Activated CD4-positive, alpha-beta T cell treated with anti-CD3 and anti-CD28 coated beads for 36 hours (primary cell): Measurements from ENCODE around the gene PDE11A. TPM values are rescaled to one million over a fixed set of nuclear protein-coding genes. Genes with fewer than 3 reads are reported as not detected.

Source experiments
- ATAC-seq: fragments of 200-7000 bp; cut with Tn5 transposase; one replicate; pipeline ENCODE4 v1.10.0; 2021; ENCODE audit warnings: mild to moderate bottlenecking, moderate library complexity
- CTCF ChIA-PET: fragments of 350-600 bp; sonication (Branson Sonifier 250); formaldehyde crosslinking; loops from one replicate; lab custom pipeline; 2021; ENCODE audit warnings: antibody characterized with exemption; lab: Charles Lee
- POLR2A ChIA-PET: fragments of 350-600 bp; sonication (Branson Sonifier 250); formaldehyde crosslinking; loops from one replicate; lab custom pipeline; 2021; ENCODE audit warnings: antibody characterized with exemption, inconsistent platforms; lab: Charles Lee
- DNase-seq: peaks from one replicate; pipeline ENCODE4 v3.0.0-alpha.2; 2020
- H3K27ac Mint-ChIP-seq: one replicate; pipeline ENCODE4 v1.8.0; 2021; ENCODE audit warnings: mixed read lengths
- H3K27me3 Mint-ChIP-seq: one replicate; pipeline ENCODE4 v1.8.0; 2021; ENCODE audit warnings: mixed read lengths
- H3K36me3 Mint-ChIP-seq: one replicate; pipeline ENCODE4 v1.8.0; 2021; ENCODE audit warnings: low read depth, mixed read lengths
- H3K4me1 Mint-ChIP-seq: one replicate; pipeline ENCODE4 v1.8.0; 2021; ENCODE audit warnings: mixed read lengths
- H3K4me3 Mint-ChIP-seq: one replicate; pipeline ENCODE4 v1.8.0; 2021; ENCODE audit warnings: mild to moderate bottlenecking, moderate library complexity, mixed read lengths
- H3K9me3 Mint-ChIP-seq: one replicate; pipeline ENCODE4 v1.8.0; 2021; ENCODE audit warnings: low read depth, mixed read lengths
- intact Hi-C, 2 experiments: fragments of 100-400 bp; cut with DNase I in 1 of 2; cut with micrococcal nuclease in 1 of 2; formaldehyde crosslinking; loops; one replicate each; pipeline versions ENCODE4 v1.14.2 to v1.15.1; 2022 to 2024; cut with DNase I, micrococcal nuclease
- total RNA-seq, 2 experiments: library from RNA; stranded (reverse); gene quantifications; one replicate each; pipeline ENCODE4 v1.2.3, GENCODE V29; 2021

The PDE11A gene
- total RNA-seq, 2 experiments from 2014 or later, result 0.12 TPM; not detected in 1

DNA sequence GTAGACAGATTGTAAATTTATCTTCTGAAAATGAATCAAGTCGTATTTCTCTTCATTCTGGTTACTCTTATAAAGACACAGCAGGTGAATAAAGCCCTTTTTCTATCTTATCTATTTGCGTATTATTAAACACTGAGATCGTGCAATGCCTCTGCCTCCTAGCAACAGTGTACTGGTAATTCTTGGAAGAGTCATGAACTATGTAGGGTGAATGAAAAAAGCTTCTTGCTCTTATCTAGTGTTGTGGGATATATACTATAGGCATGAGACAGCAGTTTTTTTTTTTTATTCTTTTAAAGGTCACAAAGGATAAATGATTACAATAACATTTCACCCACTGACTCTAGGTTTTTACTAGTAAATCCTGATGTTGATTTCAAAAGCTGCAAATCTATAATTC, 324.2 kb downstream of the PDE11A start:
- Mint-ChIP-seq H3K4me1 (no peaks in the 10 kb centered on the region), H3K36me3 (no peaks in the 10 kb centered on the region), H3K4me3 (no peak overlapping the region), H3K27me3 (no peaks in the 10 kb centered on the region), H3K27ac (no peak overlapping the region), H3K9me3 (no peaks in the 10 kb centered on the region)
- intact Hi-C loops, result no loop called here
- ChIA-PET POLR2A (no interaction called here), CTCF (interaction anchor here (0.7 to 5.5 kb wide), 2 partner anchors 15 to 343 kb away, joined by 3 to 34 read pairs; no protein-coding TSS in a partner anchor)
- no peak for ATAC-seq
- no peak for DNase-seq

GRCh38 chr2:177747384-177747783, 325.2 kb downstream of the PDE11A start:
- Mint-ChIP-seq H3K27ac (no peak overlapping the region), H3K4me1 (no peaks in the 10 kb centered on the region), H3K27me3 (no peaks in the 10 kb centered on the region), H3K4me3 (no peak overlapping the region), H3K36me3 (no peaks in the 10 kb centered on the region), H3K9me3 (no peaks in the 10 kb centered on the region)
- ATAC-seq (no peak), DNase-seq (no peak)
- ChIA-PET POLR2A (no interaction called here), CTCF (interaction anchor here (5.5 kb wide), 1 partner anchor 16 kb away, joined by 34 read pairs; no protein-coding TSS in a partner anchor)
- intact Hi-C loops, result no loop called here

GRCh38 chr2:177746358-177746757, 326.2 kb downstream of the PDE11A start:
- DNase-seq, result no peak
- ChIA-PET CTCF (interaction anchor here (1.6 kb wide), 1 partner anchor 17 kb away, joined by 3 read pairs; no protein-coding TSS in a partner anchor), POLR2A (no interaction called here)
- intact Hi-C loops, result no loop called here
- Mint-ChIP-seq H3K27me3 (no peaks in the 10 kb centered on the region), H3K27ac (no peak overlapping the region), H3K9me3 (no peaks in the 10 kb centered on the region), H3K4me1 (no peaks in the 10 kb centered on the region), H3K4me3 (no peak overlapping the region), H3K36me3 (no peaks in the 10 kb centered on the region)
- no peak for ATAC-seq

- ChIA-PET CTCF (interaction anchor here (1.6 kb wide), 1 partner anchor 18 kb away, joined by 3 read pairs; no protein-coding TSS in a partner anchor), POLR2A (no interaction called here)
- H3K4me1 Mint-ChIP-seq, result no peaks in the 10 kb centered on the region
- ATAC-seq (no peak), DNase-seq (no peak)
- no peak overlapping the region for H3K4me3 Mint-ChIP-seq
- no peaks in the 10 kb centered on the region for H3K27me3 Mint-ChIP-seq
- H3K36me3 Mint-ChIP-seq, result no peaks in the 10 kb centered on the region
- H3K9me3 Mint-ChIP-seq, result no peaks in the 10 kb centered on the region
- intact Hi-C loops, result no loop called here
- no peak overlapping the region for H3K27ac Mint-ChIP-seq
Measured at GRCh38 chr2:177745531-177745930, 327.0 kb downstream of the PDE11A start.

- ChIA-PET CTCF (interaction anchor here (0.6 to 1.0 kb wide), 4 partner anchors 9 to 407 kb away, joined by 3 to 5 read pairs (median 3); no protein-coding TSS in a partner anchor), POLR2A (no interaction called here)
- intact Hi-C loops, result no loop called here
- no peaks in the 10 kb centered on the region for H3K9me3 Mint-ChIP-seq
- H3K4me3 Mint-ChIP-seq, result no peak overlapping the region
- H3K36me3 Mint-ChIP-seq, result no peaks in the 10 kb centered on the region
- no peaks in the 10 kb centered on the region for H3K4me1 Mint-ChIP-seq
- ATAC-seq, result no peak
- no peak for DNase-seq
- H3K27me3 Mint-ChIP-seq, result no peaks in the 10 kb centered on the region
- H3K27ac Mint-ChIP-seq, result no peak overlapping the region
Measured at GRCh38 chr2:177742851-177743250, 329.7 kb downstream of the PDE11A start.

DNA sequence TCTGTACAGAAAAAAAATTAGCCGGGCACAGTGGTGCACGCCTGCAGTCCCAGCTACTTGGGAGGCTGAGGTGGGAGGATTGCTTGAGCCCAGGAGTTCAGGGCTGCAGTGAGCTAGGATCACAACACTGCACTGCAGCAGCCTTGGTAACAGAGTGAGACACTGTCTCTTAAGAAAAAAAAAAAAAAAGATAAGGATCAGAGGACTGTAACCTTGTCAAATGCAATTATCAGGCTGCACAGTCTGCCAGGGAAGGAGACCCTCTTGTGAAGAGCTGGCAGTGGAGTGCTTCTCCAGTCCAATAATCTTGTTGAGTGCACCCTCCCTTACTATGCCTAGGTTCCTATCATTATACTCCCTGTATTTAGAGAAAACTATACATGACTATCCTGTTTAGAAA, 330.7 kb downstream of the PDE11A start:
- Mint-ChIP-seq H3K4me3 (no peak overlapping the region), H3K4me1 (no peaks in the 10 kb centered on the region), H3K36me3 (no peaks in the 10 kb centered on the region), H3K9me3 (no peaks in the 10 kb centered on the region), H3K27me3 (no peaks in the 10 kb centered on the region), H3K27ac (no peak overlapping the region)
- CTCF ChIA-PET, result interaction anchor here (0.6 to 1.0 kb wide), 2 partner anchors 8 to 1580 kb away, joined by 3 read pairs; no protein-coding TSS in a partner anchor
- DNase-seq, result no peak
- POLR2A ChIA-PET, result no interaction called here
- intact Hi-C loops, result no loop called here
- no peak for ATAC-seq

- intact Hi-C loops, result no loop called here
- Mint-ChIP-seq H3K36me3 (no peaks in the 10 kb centered on the region), H3K9me3 (no peaks in the 10 kb centered on the region), H3K4me1 (no peaks in the 10 kb centered on the region), H3K27me3 (no peaks in the 10 kb centered on the region), H3K27ac (no peak overlapping the region), H3K4me3 (no peak overlapping the region)
- ChIA-PET CTCF (interaction anchor here (0.8 kb wide), 1 partner anchor 404 kb away, joined by 3 read pairs; no protein-coding TSS in a partner anchor), POLR2A (no interaction called here)
- DNase-seq (no peak), ATAC-seq (no peak)
Measured at GRCh38 chr2:177740700-177741099, 331.9 kb downstream of the PDE11A start.

- no peak for DNase-seq
- ATAC-seq, result no peak
- Mint-ChIP-seq H3K4me1 (no peaks in the 10 kb centered on the region), H3K36me3 (no peaks in the 10 kb centered on the region), H3K4me3 (no peak overlapping the region), H3K9me3 (no peaks in the 10 kb centered on the region), H3K27ac (no peak overlapping the region), H3K27me3 (peaks cover 3% of the 10 kb centered on the region)
- intact Hi-C loops, result no loop called here
- ChIA-PET CTCF (no interaction called here), POLR2A (no interaction called here)
Measured at GRCh38 chr2:177738461-177739235, 333.9 kb downstream of the PDE11A start.

- Mint-ChIP-seq H3K4me3 (no peak overlapping the region), H3K27ac (no peak overlapping the region), H3K4me1 (no peaks in the 10 kb centered on the region), H3K9me3 (no peaks in the 10 kb centered on the region), H3K27me3 (peaks cover 12% of the 10 kb centered on the region), H3K36me3 (no peaks in the 10 kb centered on the region)
- ATAC-seq, result no peak
- no peak for DNase-seq
- ChIA-PET CTCF (interaction anchor here (0.6 to 2.6 kb wide), 2 partner anchors 11 to 402 kb away, joined by 3 to 14 read pairs; no protein-coding TSS in a partner anchor), POLR2A (no interaction called here)
- intact Hi-C loops, result no loop called here
Measured at GRCh38 chr2:177735318-177735803, 337.2 kb downstream of the PDE11A start.

GRCh38 chr2:177733322-177733855, 339.2 kb downstream of the PDE11A start:
- no peak overlapping the region for H3K4me3 Mint-ChIP-seq
- CTCF ChIA-PET, result interaction anchor here (0.8 to 2.6 kb wide), 4 partner anchors 9 to 27 kb away, joined by 3 to 14 read pairs (median 4); no protein-coding TSS in a partner anchor
- H3K27ac Mint-ChIP-seq, result no peak overlapping the region

DNA sequence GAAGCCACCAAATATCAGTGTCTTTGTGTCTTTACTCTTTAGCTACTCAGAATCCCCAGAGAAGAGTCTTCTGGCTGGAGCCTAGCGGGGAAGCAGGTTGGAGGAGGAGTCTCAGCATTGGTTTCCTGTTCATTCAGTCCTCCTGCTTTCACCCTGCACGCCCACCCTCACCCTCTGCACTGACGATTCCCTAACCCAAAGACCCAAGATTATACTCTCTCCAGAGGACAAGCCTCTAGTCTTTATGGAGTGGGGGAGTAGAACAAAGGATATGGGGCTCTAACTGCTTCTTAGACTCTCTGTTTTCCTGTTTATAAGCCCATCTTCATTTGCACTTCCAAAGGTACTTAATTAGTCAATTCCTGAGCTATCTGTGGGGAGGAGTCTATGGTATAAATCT, 341.2 kb downstream of the PDE11A start:
- DNase-seq (no peak), ATAC-seq (no peak)
- intact Hi-C loops, result no loop called here
- peaks cover 19% of the 10 kb centered on the region for H3K27me3 Mint-ChIP-seq
- ChIA-PET CTCF (interaction anchor here (0.7 to 1.0 kb wide), 2 partner anchors 11 to 396 kb away, joined by 4 to 5 read pairs; no protein-coding TSS in a partner anchor), POLR2A (no interaction called here)
- H3K36me3 Mint-ChIP-seq, result no peaks in the 10 kb centered on the region
- H3K4me1 Mint-ChIP-seq, result no peaks in the 10 kb centered on the region
- H3K4me3 Mint-ChIP-seq, result no peak overlapping the region
- H3K27ac Mint-ChIP-seq, result no peak overlapping the region
- no peaks in the 10 kb centered on the region for H3K9me3 Mint-ChIP-seq

More at GRCh38 chr2:177733322-177733855, 339.2 kb downstream of the PDE11A start:
- no peaks in the 10 kb centered on the region for H3K36me3 Mint-ChIP-seq
- H3K27me3 Mint-ChIP-seq, result peaks cover 15% of the 10 kb centered on the region
- POLR2A ChIA-PET, result no interaction called here
- no peak for DNase-seq
- ATAC-seq, result no peak
- H3K9me3 Mint-ChIP-seq, result no peaks in the 10 kb centered on the region
- H3K4me1 Mint-ChIP-seq, result no peaks in the 10 kb centered on the region
- intact Hi-C loops, result no loop called here
